GM21528 (cell line): Measurements from ENCODE around the gene ACSL4.

ENCODE experiments used
- ATAC-seq: cut with Tn5 transposase; IDR thresholded peaks from one replicate; pipeline ENCODE4 v1.9.1; 2021; ENCODE audit warnings: mild to moderate bottlenecking, moderate library complexity; ENCODE audit not compliant: unreplicated experiment, low FRiP score

ACSL4 gene

GRCh38 chrX:109622270-109622669 lies 110.8 kb downstream of the ACSL4 start:
- ATAC-seq: no peak

GRCh38 chrX:109619771-109620170 lies 113.3 kb downstream of the ACSL4 start:
- ATAC-seq: no peak

GRCh38 chrX:109614951-109615350 lies 118.1 kb downstream of the ACSL4 start:
- no peak for ATAC-seq

GRCh38 chrX:109601486-109601885 lies 131.6 kb downstream of the ACSL4 start:
- no peak for ATAC-seq

- no peak for ATAC-seq
Observed at GRCh38 chrX:109600237-109600651, 132.8 kb downstream of the ACSL4 start.

- ATAC-seq: no peak
Observed at GRCh38 chrX:109596015-109596414, 137.0 kb downstream of the ACSL4 start.
